GM23338 (cell line): ENCODE results near the gene SEH1L. TPM values are rescaled to one million over a fixed set of nuclear protein-coding genes. Genes with fewer than 3 reads are reported as not detected.

Source experiments
- ATAC-seq: fragments of 200-7000 bp; cut with Tn5 transposase; 3 replicates; pipeline ENCODE4 v1.9.1; 2020
- DNase-seq: peaks from one replicate; pipeline ENCODE4 v3.0.0-alpha.2; 2015; ENCODE audit warnings: low spot score
- H2AFZ ChIP-seq: fragments of 200-600 bp; sonication (generic); 2 replicates; pipeline ENCODE4 v1.8.0; 2016; ENCODE audit warnings: antibody characterized with exemption, mild to moderate bottlenecking, moderate library complexity
- H3F3A ChIP-seq: fragments of 200-600 bp; sonication (generic); replicated peaks from 2 replicates; pipeline ENCODE4 v1.8.0; 2017; ENCODE audit warnings: antibody characterized with exemption, mixed run types, low read depth
- H3K27ac ChIP-seq: fragments of 200-600 bp; sonication (generic); 2 replicates; pipeline ENCODE4 v1.6.1; 2016; ENCODE audit warnings: low read depth
- H3K27me3 ChIP-seq: fragments of 200-600 bp; sonication (generic); 2 replicates; pipeline ENCODE4 v1.8.0; 2016; ENCODE audit warnings: mild to moderate bottlenecking, mixed run types, moderate library complexity; ENCODE audit not compliant: insufficient read depth
- H3K36me3 ChIP-seq: fragments of 200-600 bp; sonication (generic); 2 replicates; pipeline ENCODE4 v1.8.0; 2016; ENCODE audit warnings: mild to moderate bottlenecking; ENCODE audit not compliant: insufficient read depth
- H3K4me1 ChIP-seq: fragments of 200-600 bp; sonication (generic); 2 replicates; pipeline ENCODE4 v1.8.0; 2016; ENCODE audit warnings: mild to moderate bottlenecking, moderate library complexity; ENCODE audit not compliant: insufficient read depth
- H3K4me2 ChIP-seq: fragments of 200-600 bp; sonication (generic); 2 replicates; pipeline ENCODE4 v1.7.1; 2017; ENCODE audit warnings: mixed run types
- H3K4me3 ChIP-seq: fragments of 200-600 bp; sonication (generic); 2 replicates; pipeline ENCODE4 v1.6.1; 2016; ENCODE audit warnings: mixed run types
- H3K79me2 ChIP-seq: fragments of 200-600 bp; sonication (generic); replicated peaks from 2 replicates; pipeline ENCODE4 v1.8.0; 2017; ENCODE audit warnings: mild to moderate bottlenecking; ENCODE audit not compliant: insufficient read depth
- H3K9me2 ChIP-seq: fragments of 200-600 bp; sonication (generic); 2 replicates; pipeline ENCODE4 v1.8.0; 2017; ENCODE audit not compliant: insufficient read depth
- H4K20me1 ChIP-seq: fragments of 200-600 bp; sonication (generic); replicated peaks from 2 replicates; pipeline ENCODE4 v1.8.0; 2017; ENCODE audit warnings: mild to moderate bottlenecking; ENCODE audit not compliant: insufficient read depth
- H3K27ac Mint-ChIP-seq: 2 replicates; pipeline ENCODE4 v1.8.0; 2020; ENCODE audit warnings: inconsistent platforms, mild to moderate bottlenecking, moderate library complexity, mixed read lengths
- H3K27me3 Mint-ChIP-seq: 3 replicates; pipeline ENCODE4 v1.8.0; 2022; ENCODE audit warnings: low read depth, mild to moderate bottlenecking, moderate library complexity, mixed read lengths, inconsistent platforms; ENCODE audit not compliant: insufficient read depth, poor library complexity
- H3K36me3 Mint-ChIP-seq: 3 replicates; pipeline ENCODE4 v1.8.0; 2021; ENCODE audit warnings: low read depth, mild to moderate bottlenecking, inconsistent platforms, moderate library complexity, mixed read lengths
- H3K4me1 Mint-ChIP-seq: 3 replicates; pipeline ENCODE4 v1.8.0; 2020; ENCODE audit warnings: mild to moderate bottlenecking, inconsistent platforms, mixed read lengths
- H3K4me3 Mint-ChIP-seq: 3 replicates; pipeline ENCODE4 v1.8.0; 2021; ENCODE audit warnings: moderate library complexity, mild to moderate bottlenecking, inconsistent platforms, mixed read lengths
- H3K9me3 Mint-ChIP-seq: 3 replicates; pipeline ENCODE4 v1.8.0; 2020; ENCODE audit warnings: moderate library complexity, mild to moderate bottlenecking, inconsistent platforms, mixed read lengths
- CREB1 ChIP-seq: fragments of 250-450 bp; sonication (Bioruptor Pico); IDR thresholded peaks from 2 replicates; pipeline ENCODE4 v1.5.0; 2020; ENCODE audit warnings: low read depth, mild to moderate bottlenecking, moderate library complexity
- EZH2 ChIP-seq: fragments of 200-600 bp; sonication (generic); IDR thresholded peaks from one replicate; pipeline ENCODE4 v1.8.0; 2017; ENCODE audit warnings: antibody characterized with exemption, mild to moderate bottlenecking, low read depth; ENCODE audit not compliant: unreplicated experiment
- EZH2phosphoT487 ChIP-seq: fragments of 200-600 bp; sonication (generic); IDR thresholded peaks from one replicate; pipeline ENCODE4 v1.8.1; 2018; ENCODE audit warnings: antibody characterized with exemption; ENCODE audit not compliant: unreplicated experiment
- NANOG ChIP-seq: IDR thresholded peaks from 2 replicates; pipeline ENCODE4 v1.6.1; 2016; ENCODE audit warnings: antibody characterized with exemption, borderline replicate concordance
- POLR2AphosphoS5 ChIP-seq: IDR thresholded peaks from 2 replicates; pipeline ENCODE4 v1.6.1; 2016; ENCODE audit warnings: antibody characterized with exemption, low read depth
- REST ChIP-seq: IDR thresholded peaks from one replicate; pipeline ENCODE4 v1.6.1; 2018; ENCODE audit warnings: antibody characterized with exemption; ENCODE audit not compliant: unreplicated experiment
- STAT1 ChIP-seq: IDR thresholded peaks from one replicate; pipeline ENCODE4 v1.6.1; 2016; ENCODE audit warnings: antibody characterized with exemption; ENCODE audit not compliant: unreplicated experiment
- ZNF114 ChIP-seq: fragments of 250-450 bp; sonication (Bioruptor Pico); IDR thresholded peaks from 2 replicates; pipeline ENCODE4 v1.5.0; 2020; ENCODE audit warnings: mild to moderate bottlenecking, moderate library complexity
- ZNF331 ChIP-seq: fragments of 250-450 bp; sonication (Bioruptor Pico); IDR thresholded peaks from 2 replicates; pipeline ENCODE4 v1.5.0; 2020; ENCODE audit warnings: low read depth, mild to moderate bottlenecking, moderate library complexity
- polyA plus RNA-seq: library from polyadenylated mRNA; unstranded; fragments of >200 nt; fragmentation: Nextera tagmentation; extraction: Ambion mirVana; gene quantifications from 2 replicates; pipeline ENCODE4 v1.2.1, GENCODE V29; 2016
- total RNA-seq: library from RNA; depleted of rRNA; stranded (reverse); fragments of >200 nt; shearing (Covaris generic); gene quantifications from 2 replicates; pipeline ENCODE4 v1.2.3, GENCODE V29; 2014
- TF ChIP-seq, protein P1 (sequence below), 2 experiments: fragments of 200-600 bp in 1 of 2; sonication (generic) in 1 of 2; conservative IDR thresholded peaks; 2 replicates each; pipeline versions ENCODE4 v1.5.1 to v1.6.1; 2016 to 2017; ENCODE audit warnings: antibody characterized with exemption in 2 of 2, low read depth in 2 of 2, mild to moderate bottlenecking in 2 of 2, moderate library complexity in 1 of 2
- TF ChIP-seq, protein P2 (sequence below): IDR thresholded peaks from 2 replicates; pipeline ENCODE4 v1.6.1; 2016; ENCODE audit warnings: antibody characterized with exemption

Gene SEH1L
- total and polyA plus RNA-seq, 2 experiments from 2014 or later = 46.9 to 72.0 TPM

GRCh38 chr18:12948050-12948804 lies 416 bp downstream of the SEH1L start (continued):
- TF ChIP-seq REST = no peak
- TF ChIP-seq, protein P1, sequence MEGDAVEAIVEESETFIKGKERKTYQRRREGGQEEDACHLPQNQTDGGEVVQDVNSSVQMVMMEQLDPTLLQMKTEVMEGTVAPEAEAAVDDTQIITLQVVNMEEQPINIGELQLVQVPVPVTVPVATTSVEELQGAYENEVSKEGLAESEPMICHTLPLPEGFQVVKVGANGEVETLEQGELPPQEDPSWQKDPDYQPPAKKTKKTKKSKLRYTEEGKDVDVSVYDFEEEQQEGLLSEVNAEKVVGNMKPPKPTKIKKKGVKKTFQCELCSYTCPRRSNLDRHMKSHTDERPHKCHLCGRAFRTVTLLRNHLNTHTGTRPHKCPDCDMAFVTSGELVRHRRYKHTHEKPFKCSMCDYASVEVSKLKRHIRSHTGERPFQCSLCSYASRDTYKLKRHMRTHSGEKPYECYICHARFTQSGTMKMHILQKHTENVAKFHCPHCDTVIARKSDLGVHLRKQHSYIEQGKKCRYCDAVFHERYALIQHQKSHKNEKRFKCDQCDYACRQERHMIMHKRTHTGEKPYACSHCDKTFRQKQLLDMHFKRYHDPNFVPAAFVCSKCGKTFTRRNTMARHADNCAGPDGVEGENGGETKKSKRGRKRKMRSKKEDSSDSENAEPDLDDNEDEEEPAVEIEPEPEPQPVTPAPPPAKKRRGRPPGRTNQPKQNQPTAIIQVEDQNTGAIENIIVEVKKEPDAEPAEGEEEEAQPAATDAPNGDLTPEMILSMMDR (conservative IDR thresholded peaks at IDR 0.05; ENCODE audit: low read depth in 2 of 2) = no peak
- TF ChIP-seq NANOG = no peak
- TF ChIP-seq CREB1 (CRISPR knock-in tag) = 0 out of 2 replicates have a peak, but pooled peaks have one; percentile 20
- TF ChIP-seq STAT1 = no peak
- TF ChIP-seq POLR2AphosphoS5 = peak; percentile 78
- TF ChIP-seq ZNF114 = 0 out of 2 replicates have a peak, but pooled peaks have one; percentile 26
- TF ChIP-seq, protein P2, sequence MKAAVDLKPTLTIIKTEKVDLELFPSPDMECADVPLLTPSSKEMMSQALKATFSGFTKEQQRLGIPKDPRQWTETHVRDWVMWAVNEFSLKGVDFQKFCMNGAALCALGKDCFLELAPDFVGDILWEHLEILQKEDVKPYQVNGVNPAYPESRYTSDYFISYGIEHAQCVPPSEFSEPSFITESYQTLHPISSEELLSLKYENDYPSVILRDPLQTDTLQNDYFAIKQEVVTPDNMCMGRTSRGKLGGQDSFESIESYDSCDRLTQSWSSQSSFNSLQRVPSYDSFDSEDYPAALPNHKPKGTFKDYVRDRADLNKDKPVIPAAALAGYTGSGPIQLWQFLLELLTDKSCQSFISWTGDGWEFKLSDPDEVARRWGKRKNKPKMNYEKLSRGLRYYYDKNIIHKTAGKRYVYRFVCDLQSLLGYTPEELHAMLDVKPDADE = peak; percentile 20; the same call in 1 of the 2 replicates

DNA sequence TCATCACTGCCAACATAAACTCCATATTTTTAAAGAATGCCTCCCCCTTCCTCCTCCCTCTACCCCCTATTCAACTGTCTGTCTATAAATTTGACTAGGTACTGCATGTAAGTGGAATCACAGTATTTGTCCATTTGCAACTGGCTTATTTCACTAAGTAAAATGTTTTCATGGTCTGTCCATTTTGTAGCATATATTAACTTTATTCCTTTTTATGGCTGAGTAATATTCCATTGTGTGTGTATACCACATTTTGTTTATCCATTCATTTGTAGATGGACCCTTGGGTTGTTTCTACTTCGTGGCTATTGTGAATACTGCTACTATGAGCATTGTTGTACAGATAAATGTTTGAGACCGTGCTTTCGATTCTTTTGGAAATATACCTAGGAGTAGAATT lies 10.7 kb downstream of the SEH1L start:
- H3K36me3 Mint-ChIP-seq = peaks cover 56% of the 10 kb centered on the region
- H3K79me2 ChIP-seq = peaks cover 80% of the 10 kb centered on the region
- no peak for ATAC-seq
- no peak for TF ChIP-seq NANOG
- TF ChIP-seq CREB1 (CRISPR knock-in tag) = no peak
- TF ChIP-seq, protein P1 (conservative IDR thresholded peaks at IDR 0.05; ENCODE audit: low read depth in 2 of 2) = no peak
- TF ChIP-seq EZH2phosphoT487 = no peak
- no peak for TF ChIP-seq ZNF331 (CRISPR knock-in tag)
- TF ChIP-seq, protein P2 = no peak
- TF ChIP-seq EZH2 = no peak
- no peak for TF ChIP-seq POLR2AphosphoS5

More for the DNA sequence above, 10.7 kb downstream of the SEH1L start:
- no peaks in the 10 kb centered on the region for H3K4me1 Mint-ChIP-seq
- H3F3A ChIP-seq = no peaks in the 10 kb centered on the region
- no peak for DNase-seq
- H3K9me3 Mint-ChIP-seq = no peaks in the 10 kb centered on the region
- H4K20me1 ChIP-seq = peaks cover 29% of the 10 kb centered on the region
- H3K27me3 ChIP-seq = no peaks in the 10 kb centered on the region
- peaks cover 41% of the 10 kb centered on the region for H3K36me3 ChIP-seq
- no peak overlapping the region for H3K4me2 ChIP-seq
- no peaks in the 10 kb centered on the region for H3K9me2 ChIP-seq
- H3K4me1 ChIP-seq = no peaks in the 10 kb centered on the region
- no peak overlapping the region for H3K4me3 Mint-ChIP-seq
- H3K4me3 ChIP-seq = no peak overlapping the region
- H3K27ac Mint-ChIP-seq = no peak overlapping the region
- H3K27me3 Mint-ChIP-seq = no peaks in the 10 kb centered on the region
- H3K27ac ChIP-seq = no peak overlapping the region
- no peak overlapping the region for H2AFZ ChIP-seq
